ENCODE data around the gene ARHGEF7. TPM values are rescaled to one million over a fixed set of nuclear protein-coding genes. Genes with fewer than 3 reads are reported as not detected.

ARHGEF7 gene
- total RNA-seq, 1 experiment from 2014 or later, result 46.2 TPM

- Histone ChIP-seq H3K9ac (ENCODE audit: low read length) (no peak overlapping the region), H3K36me3 (ENCODE audit: control insufficient read depth in 1 of 2, insufficient read depth in 2 of 2, low read length in 2 of 2) (peaks cover 0 to 6% of the 10 kb centered on the region in 2 experiments; a peak in 1 of 4 replicates), H3K4me3 (replicated peaks in 1 of 2; ENCODE audit: low read depth in 1 of 2, low read length in 2 of 2) (no peak overlapping the region), H2AFZ (ENCODE audit: low read depth, low read length, poor library complexity, severe bottlenecking) (no peak overlapping the region), H3K9me3 (ENCODE audit: control insufficient read depth in 1 of 2, insufficient read depth in 1 of 2, low read depth in 1 of 2, low read length in 2 of 2) (no peaks in the 10 kb centered on the region), H3K79me2 (ENCODE audit: insufficient read depth, low read length) (peaks cover 5% of the 10 kb centered on the region), H3K4me2 (ENCODE audit: low read length) (no peak overlapping the region), H3K4me1 (ENCODE audit: control insufficient read depth in 1 of 2, insufficient read depth in 2 of 2, low read length in 2 of 2) (no peaks in the 10 kb centered on the region), H4K20me1 (ENCODE audit: insufficient read depth) (peaks cover 3% of the 10 kb centered on the region; the same call in 1 of the 2 replicates), H3K27me3 (ENCODE audit: insufficient read depth, low read length) (no peaks in the 10 kb centered on the region), H3K9me2 (ENCODE audit: insufficient read depth) (no peaks in the 10 kb centered on the region), H3K27ac (ENCODE audit: low read depth, low read length) (no peak overlapping the region)
- ATAC-seq, result no peak
- POLR2A ChIA-PET, result no interaction called here
- RAD21 ChIA-PET (ENCODE audit: low non-redundant PET in 1 of 2, low total read pairs in 2 of 2, uncharacterized antibody in 2 of 2, unreplicated experiment in 2 of 2), result no interaction called here
- no peak for DNase-seq (ENCODE audit: low read depth, low spot score)
- no TSS peak for BruUV-seq (replicated peaks)
- TF ChIP-seq SRF (IDR thresholded peaks at IDR 0.05; ENCODE audit: low read depth) (no peak), SIN3A (IDR thresholded peaks at IDR 0.05; ENCODE audit: low read depth) (no peak), YY1 (IDR thresholded peaks at IDR 0.05; ENCODE audit: extremely low read depth, insufficient replicate concordance, low read depth, low read length) (no peak), CTCF (IDR thresholded peaks at IDR 0.05 in 2 of 3, conservative IDR thresholded peaks at IDR 0.05 in 1 of 3; ENCODE audit: borderline replicate concordance in 1 of 3, insufficient read depth in 1 of 3, low read depth in 2 of 3, low read length in 2 of 3) (no peak), ZBTB33 (IDR thresholded peaks at IDR 0.05; ENCODE audit: extremely low read depth, insufficient replicate concordance, low read length) (no peak), CEBPB (IDR thresholded peaks at IDR 0.05; ENCODE audit: low read depth) (no peak), MAX (IDR thresholded peaks at IDR 0.05) (no peak), ELF1 (IDR thresholded peaks at IDR 0.05; ENCODE audit: borderline replicate concordance, low read depth) (no peak), RAD21 (IDR thresholded peaks at IDR 0.05; ENCODE audit: low read depth) (no peak), EGR1 (IDR thresholded peaks at IDR 0.05; ENCODE audit: low read depth) (no peak), SP1 (IDR thresholded peaks at IDR 0.05; ENCODE audit: low read depth) (no peak), JUND (IDR thresholded peaks at IDR 0.05) (no peak), REST (IDR thresholded peaks at IDR 0.05; ENCODE audit: low read depth) (no peak), TCF7L2 (IDR thresholded peaks at IDR 0.05; ENCODE audit: borderline replicate concordance, extremely low read depth, insufficient read depth, insufficient read length) (no peak), POLR2AphosphoS5 (IDR thresholded peaks at IDR 0.05; ENCODE audit: low read depth, low read length) (no peak), ZFX (IDR thresholded peaks at IDR 0.05) (no peak), ZNF274 (IDR thresholded peaks at IDR 0.05; ENCODE audit: low read depth, low read length) (no peak), CBX3 (IDR thresholded peaks at IDR 0.05; ENCODE audit: low read depth) (no peak), FOSL1 (IDR thresholded peaks at IDR 0.05; ENCODE audit: low read depth) (no peak), POLR2A (IDR thresholded peaks at IDR 0.05; ENCODE audit: borderline replicate concordance, extremely low read depth, insufficient read depth, insufficient read length) (no peak)
- intact Hi-C loops (cut with micrococcal nuclease), result no loop called here
- CTCF ChIA-PET, result no interaction called here
These were observed 124.9 kb downstream of the ARHGEF7 start for GRCh38 chr13:111239764-111240670.
